ENCODE results near the gene AJM1. TPM values are rescaled to one million over a fixed set of nuclear protein-coding genes. Genes with fewer than 3 reads are reported as not detected.

The AJM1 gene
- total RNA-seq, 1 donor = 0.73 TPM

- H3K4me1 ChIP-seq (ENCODE audit: insufficient read depth, low read length) = peaks cover 37% of the 10 kb centered on the region
- peaks cover 8% of the 10 kb centered on the region for H3K27me3 ChIP-seq (ENCODE audit: insufficient read depth, low read length)
- no peak overlapping the region for H3K4me3 ChIP-seq (ENCODE audit: low read length)
- no peaks in the 10 kb centered on the region for H3K9me3 ChIP-seq (ENCODE audit: low read depth, low read length)
Observed at GRCh38 chr9:136804509-136805206, 37.6 kb upstream of the AJM1 start.

- H3K4me3 ChIP-seq (ENCODE audit: low read length) = no peak overlapping the region
- H3K9me3 ChIP-seq (ENCODE audit: low read depth, low read length) = no peaks in the 10 kb centered on the region
- H3K4me1 ChIP-seq (ENCODE audit: insufficient read depth, low read length) = peaks cover 40% of the 10 kb centered on the region
- peaks cover 8% of the 10 kb centered on the region for H3K27me3 ChIP-seq (ENCODE audit: insufficient read depth, low read length)
Observed at GRCh38 chr9:136805207-136805740, 37.0 kb upstream of the AJM1 start.

GRCh38 chr9:136806067-136806466 is 36.2 kb upstream of the AJM1 start:
- H3K9me3 ChIP-seq (ENCODE audit: low read depth, low read length) = no peaks in the 10 kb centered on the region
- peaks cover 33% of the 10 kb centered on the region for H3K4me1 ChIP-seq (ENCODE audit: insufficient read depth, low read length)
- peaks cover 6% of the 10 kb centered on the region for H3K27me3 ChIP-seq (ENCODE audit: insufficient read depth, low read length)
- H3K4me3 ChIP-seq (ENCODE audit: low read length) = no peak overlapping the region

- H3K4me3 ChIP-seq (ENCODE audit: low read length) = no peak overlapping the region
- H3K4me1 ChIP-seq (ENCODE audit: insufficient read depth, low read length) = peaks cover 29% of the 10 kb centered on the region
- no peaks in the 10 kb centered on the region for H3K9me3 ChIP-seq (ENCODE audit: low read depth, low read length)
- peaks cover 6% of the 10 kb centered on the region for H3K27me3 ChIP-seq (ENCODE audit: insufficient read depth, low read length)
Observed at GRCh38 chr9:136806631-136807201, 35.6 kb upstream of the AJM1 start.

- H3K4me1 ChIP-seq (ENCODE audit: insufficient read depth, low read length) = peaks cover 29% of the 10 kb centered on the region
- H3K4me3 ChIP-seq (ENCODE audit: low read length) = peak within 1 kb of the TSS; percentile 88
- peaks cover under 1% of the 10 kb centered on the region for H3K27me3 ChIP-seq (ENCODE audit: insufficient read depth, low read length)
- no peaks in the 10 kb centered on the region for H3K9me3 ChIP-seq (ENCODE audit: low read depth, low read length)
Observed at GRCh38 chr9:136807281-136808074, 34.8 kb upstream of the AJM1 start, which contains the start of gene RABL6. Gene RABL6, plus strand, starts transcription at chr9:136807948. Its CDS starts 249 bp downstream, at chr9:136808197.

- peaks cover 34% of the 10 kb centered on the region for H3K4me1 ChIP-seq (ENCODE audit: insufficient read depth, low read length)
- H3K4me3 ChIP-seq (ENCODE audit: low read length) = peak overlapping the region; percentile 88
- H3K27me3 ChIP-seq (ENCODE audit: insufficient read depth, low read length) = no peaks in the 10 kb centered on the region
- H3K9me3 ChIP-seq (ENCODE audit: low read depth, low read length) = no peaks in the 10 kb centered on the region
Observed at GRCh38 chr9:136808075-136808805, 34.0 kb upstream of the AJM1 start.

GRCh38 chr9:136808806-136809158 is 33.5 kb upstream of the AJM1 start:
- H3K4me3 ChIP-seq (ENCODE audit: low read length) = peak overlapping the region; percentile 88
- H3K4me1 ChIP-seq (ENCODE audit: insufficient read depth, low read length) = peaks cover 34% of the 10 kb centered on the region
- H3K9me3 ChIP-seq (ENCODE audit: low read depth, low read length) = no peaks in the 10 kb centered on the region
- H3K27me3 ChIP-seq (ENCODE audit: insufficient read depth, low read length) = no peaks in the 10 kb centered on the region

GRCh38 chr9:136814725-136815421 is 27.4 kb upstream of the AJM1 start:
- Histone ChIP-seq H3K27me3 (ENCODE audit: insufficient read depth, low read length) (no peaks in the 10 kb centered on the region), H3K4me1 (ENCODE audit: insufficient read depth, low read length) (peaks cover 10% of the 10 kb centered on the region)

GRCh38 chr9:136815422-136815782 is 26.9 kb upstream of the AJM1 start:
- no peaks in the 10 kb centered on the region for H3K27me3 ChIP-seq (ENCODE audit: insufficient read depth, low read length)
- no peaks in the 10 kb centered on the region for H3K9me3 ChIP-seq (ENCODE audit: low read depth, low read length)
- no peak overlapping the region for H3K4me3 ChIP-seq (ENCODE audit: low read length)
- peaks cover 5% of the 10 kb centered on the region for H3K4me1 ChIP-seq (ENCODE audit: insufficient read depth, low read length)

More at GRCh38 chr9:136814725-136815421, 27.4 kb upstream of the AJM1 start:
- Histone ChIP-seq H3K9me3 (ENCODE audit: low read depth, low read length) (no peaks in the 10 kb centered on the region), H3K4me3 (ENCODE audit: low read length) (no peak overlapping the region)

- no peak overlapping the region for H3K4me3 ChIP-seq (ENCODE audit: low read length)
- H3K4me1 ChIP-seq (ENCODE audit: insufficient read depth, low read length) = peaks cover 7% of the 10 kb centered on the region
Observed at GRCh38 chr9:136820971-136821825, 21.1 kb upstream of the AJM1 start.

GRCh38 chr9:136821826-136822544 is 20.3 kb upstream of the AJM1 start:
- Histone ChIP-seq H3K4me1 (ENCODE audit: insufficient read depth, low read length) (peaks cover 7% of the 10 kb centered on the region), H3K4me3 (ENCODE audit: low read length) (no peak overlapping the region), H3K9me3 (ENCODE audit: low read depth, low read length) (no peaks in the 10 kb centered on the region), H3K27me3 (ENCODE audit: insufficient read depth, low read length) (no peaks in the 10 kb centered on the region)

More at GRCh38 chr9:136820971-136821825, 21.1 kb upstream of the AJM1 start:
- Histone ChIP-seq H3K9me3 (ENCODE audit: low read depth, low read length) (no peaks in the 10 kb centered on the region), H3K27me3 (ENCODE audit: insufficient read depth, low read length) (no peaks in the 10 kb centered on the region)

GRCh38 chr9:136823136-136824046 is 18.9 kb upstream of the AJM1 start:
- no peak overlapping the region for H3K4me3 ChIP-seq (ENCODE audit: low read length)
- H3K27me3 ChIP-seq (ENCODE audit: insufficient read depth, low read length) = no peaks in the 10 kb centered on the region
- peaks cover 7% of the 10 kb centered on the region for H3K4me1 ChIP-seq (ENCODE audit: insufficient read depth, low read length)
- H3K9me3 ChIP-seq (ENCODE audit: low read depth, low read length) = no peaks in the 10 kb centered on the region

Data from mononuclear cell (primary cell).